Prostate gland (tissue), 2 donors: ENCODE data around the gene LHPP.

ENCODE experiments used
- CTCF ChIP-seq, 4 experiments: fragments of 200-600 bp in 2 of 4; fragments of 450-650 bp in 2 of 4; sonication (generic) in 2 of 4; IDR thresholded peaks; 1 replicate in 3 of 4; 2 replicates in 1 of 4; pipeline ENCODE4 v1.5.1; 2016 to 2019; ENCODE audit warnings: antibody characterized with exemption in 4 of 4, mild to moderate bottlenecking in 2 of 4, moderate library complexity in 2 of 4
- POLR2A ChIP-seq: fragments of 450-650 bp; IDR thresholded peaks from one replicate; pipeline ENCODE4 v1.6.1; 2016; ENCODE audit warnings: antibody characterized with exemption, mild to moderate bottlenecking
- POLR2AphosphoS5 ChIP-seq: sonication (generic); formaldehyde crosslinking; IDR thresholded peaks from one replicate; pipeline ENCODE4 v1.6.1; 2017; ENCODE audit warnings: antibody characterized with exemption

- no peak for TF ChIP-seq POLR2A
- TF ChIP-seq CTCF (IDR thresholded peaks at IDR 0.05): no peak
- no peak for TF ChIP-seq POLR2AphosphoS5
Observed at GRCh38 chr10:124468624-124469023, 7.0 kb downstream of the LHPP start.
